Hepatocyte (in vitro differentiated cells): ENCODE data around the gene TMA16. TPM values are rescaled to one million over a fixed set of nuclear protein-coding genes. Genes with fewer than 3 reads are reported as not detected.

Source experiments
- DNase-seq: peaks from one replicate; pipeline ENCODE4 v3.0.0-alpha.2; 2016; ENCODE audit warnings: low spot score
- H2AFZ ChIP-seq: fragments of 200-600 bp; sonication (generic); 2 replicates; pipeline ENCODE4 v1.6.0; 2016; ENCODE audit warnings: antibody characterized with exemption, mild to moderate bottlenecking
- H3K27ac ChIP-seq: fragments of 200-600 bp; sonication (generic); 2 replicates; pipeline ENCODE4 v1.5.1; 2016; ENCODE audit warnings: mild to moderate bottlenecking
- H3K27me3 ChIP-seq: fragments of 200-600 bp; sonication (generic); 2 replicates; pipeline ENCODE4 v1.6.1; 2016
- H3K36me3 ChIP-seq: fragments of 200-600 bp; sonication (generic); replicated peaks from 2 replicates; pipeline ENCODE4 v1.5.1; 2016; ENCODE audit warnings: low read depth; ENCODE audit not compliant: insufficient read depth
- H3K4me1 ChIP-seq: fragments of 200-600 bp; sonication (generic); 2 replicates; pipeline ENCODE4 v1.5.1; 2016; ENCODE audit warnings: mild to moderate bottlenecking, moderate library complexity; ENCODE audit not compliant: insufficient read depth
- H3K4me2 ChIP-seq: fragments of 200-600 bp; sonication (generic); 2 replicates; pipeline ENCODE4 v1.6.0; 2016
- H3K4me3 ChIP-seq: fragments of 200-600 bp; sonication (generic); 2 replicates; pipeline ENCODE4 v1.5.1; 2016; ENCODE audit warnings: mild to moderate bottlenecking
- H3K79me2 ChIP-seq: fragments of 200-600 bp; sonication (generic); 2 replicates; pipeline ENCODE4 v1.6.0; 2017; ENCODE audit warnings: mild to moderate bottlenecking
- H3K9me2 ChIP-seq: fragments of 200-600 bp; sonication (generic); replicated peaks from 2 replicates; pipeline ENCODE4 v1.6.0; 2017; ENCODE audit warnings: mild to moderate bottlenecking; ENCODE audit not compliant: insufficient read depth
- H3K9me3 ChIP-seq: fragments of 200-600 bp; sonication (generic); 2 replicates; pipeline ENCODE4 v1.5.1; 2016; ENCODE audit warnings: low read depth, mild to moderate bottlenecking
- H4K20me1 ChIP-seq: fragments of 200-600 bp; sonication (generic); 2 replicates; pipeline ENCODE4 v1.6.0; 2016; ENCODE audit warnings: mild to moderate bottlenecking; ENCODE audit not compliant: insufficient read depth, poor library complexity, severe bottlenecking
- CTCF ChIP-seq: fragments of 200-600 bp; sonication (generic); IDR thresholded peaks from 2 replicates; pipeline ENCODE4 v1.5.1; 2016; ENCODE audit warnings: antibody characterized with exemption, mild to moderate bottlenecking; ENCODE audit not compliant: poor library complexity
- EZH2 ChIP-seq: fragments of 200-600 bp; sonication (generic); IDR thresholded peaks from 2 replicates; pipeline ENCODE4 v1.6.1; 2016; ENCODE audit warnings: antibody characterized with exemption, mild to moderate bottlenecking, borderline replicate concordance
- EZH2phosphoT487 ChIP-seq: fragments of 200-600 bp; sonication (generic); IDR thresholded peaks from one replicate; pipeline ENCODE4 v1.6.1; 2018; ENCODE audit warnings: antibody characterized with exemption, mild to moderate bottlenecking, low read depth, moderate library complexity; ENCODE audit not compliant: unreplicated experiment, severe bottlenecking
- WGBS: methylation state at CpG from one replicate; pipeline ENCODE4 v1.1.6; 2016; ENCODE audit warnings: low lambda C conversion rate; ENCODE audit errors: missing lambda C conversion rate; 5-methylcytosine and 5-hydroxymethylcytosine counted together
- polyA plus RNA-seq: library from polyadenylated mRNA; unstranded; fragments of >200 nt; fragmentation: Nextera tagmentation; extraction: Ambion mirVana; gene quantifications from 2 replicates; pipeline ENCODE4 v1.2.1, GENCODE V29; 2016
- total RNA-seq: library from RNA; depleted of rRNA; stranded (reverse); fragments of >200 nt; gene quantifications from 2 replicates; pipeline ENCODE4 v1.2.3, GENCODE V29; 2014

The TMA16 gene
- total and polyA plus RNA-seq, 2 experiments from 2014 or later, result 10.9 to 24.9 TPM

- Histone ChIP-seq H3K9me2 (no peaks in the 10 kb centered on the region), H3K4me3 (no peak overlapping the region), H3K9me3 (no peaks in the 10 kb centered on the region), H3K4me2 (no peak overlapping the region), H3K27me3 (no peaks in the 10 kb centered on the region), H3K4me1 (no peaks in the 10 kb centered on the region), H3K36me3 (no peaks in the 10 kb centered on the region), H3K79me2 (no peaks in the 10 kb centered on the region), H3K27ac (no peak overlapping the region), H4K20me1 (no peaks in the 10 kb centered on the region), H2AFZ (no peak overlapping the region)
- WGBS, result 97% methylated on average over 5 of the region's 5 CpGs
- no peak for DNase-seq
- no peak for TF ChIP-seq EZH2phosphoT487
- TF ChIP-seq CTCF, result no peak
- no peak for TF ChIP-seq EZH2
Observed at GRCh38 chr4:163540448-163540847, 46.0 kb downstream of the TMA16 start.

GRCh38 chr4:163540977-163541376 lies 46.5 kb downstream of the TMA16 start:
- Histone ChIP-seq H2AFZ (no peak overlapping the region), H3K9me2 (no peaks in the 10 kb centered on the region), H3K4me2 (no peak overlapping the region), H3K36me3 (no peaks in the 10 kb centered on the region), H3K79me2 (no peaks in the 10 kb centered on the region), H3K9me3 (no peaks in the 10 kb centered on the region), H3K4me1 (no peaks in the 10 kb centered on the region), H3K27me3 (no peaks in the 10 kb centered on the region), H4K20me1 (no peaks in the 10 kb centered on the region), H3K27ac (no peak overlapping the region), H3K4me3 (no peak overlapping the region)
- DNase-seq, result no peak
- WGBS, result 98% methylated on average over 3 of the region's 3 CpGs
- TF ChIP-seq EZH2phosphoT487 (no peak), EZH2 (no peak), CTCF (no peak)

GRCh38 chr4:163542275-163542674 lies 47.8 kb downstream of the TMA16 start:
- Histone ChIP-seq H3K79me2 (no peaks in the 10 kb centered on the region), H3K9me3 (no peaks in the 10 kb centered on the region), H3K4me2 (no peak overlapping the region), H3K4me1 (no peaks in the 10 kb centered on the region), H2AFZ (no peak overlapping the region), H3K27me3 (no peaks in the 10 kb centered on the region), H3K36me3 (no peaks in the 10 kb centered on the region), H3K27ac (no peak overlapping the region), H3K4me3 (no peak overlapping the region), H3K9me2 (no peaks in the 10 kb centered on the region), H4K20me1 (no peaks in the 10 kb centered on the region)
- WGBS, result 82% methylated on average over 3 of the region's 3 CpGs
- TF ChIP-seq EZH2 (no peak), EZH2phosphoT487 (no peak), CTCF (no peak)
- no peak for DNase-seq
